GM18909 (cell line): ENCODE measurements around the gene CD274.

ENCODE experiments used
- ATAC-seq: cut with Tn5 transposase; IDR thresholded peaks from one replicate; pipeline ENCODE4 v1.9.1; 2021; ENCODE audit warnings: mild to moderate bottlenecking; ENCODE audit not compliant: unreplicated experiment, poor library complexity

CD274 gene

GRCh38 chr9:5518937-5519319 is 68.6 kb downstream of the CD274 start:
- ATAC-seq, result peak; percentile 24
